ENCODE measurements around the gene GSE1.
A peak's percentile ranks its signal among the peaks of the same experiment; 100 is the strongest.

GSE1 gene

DNA sequence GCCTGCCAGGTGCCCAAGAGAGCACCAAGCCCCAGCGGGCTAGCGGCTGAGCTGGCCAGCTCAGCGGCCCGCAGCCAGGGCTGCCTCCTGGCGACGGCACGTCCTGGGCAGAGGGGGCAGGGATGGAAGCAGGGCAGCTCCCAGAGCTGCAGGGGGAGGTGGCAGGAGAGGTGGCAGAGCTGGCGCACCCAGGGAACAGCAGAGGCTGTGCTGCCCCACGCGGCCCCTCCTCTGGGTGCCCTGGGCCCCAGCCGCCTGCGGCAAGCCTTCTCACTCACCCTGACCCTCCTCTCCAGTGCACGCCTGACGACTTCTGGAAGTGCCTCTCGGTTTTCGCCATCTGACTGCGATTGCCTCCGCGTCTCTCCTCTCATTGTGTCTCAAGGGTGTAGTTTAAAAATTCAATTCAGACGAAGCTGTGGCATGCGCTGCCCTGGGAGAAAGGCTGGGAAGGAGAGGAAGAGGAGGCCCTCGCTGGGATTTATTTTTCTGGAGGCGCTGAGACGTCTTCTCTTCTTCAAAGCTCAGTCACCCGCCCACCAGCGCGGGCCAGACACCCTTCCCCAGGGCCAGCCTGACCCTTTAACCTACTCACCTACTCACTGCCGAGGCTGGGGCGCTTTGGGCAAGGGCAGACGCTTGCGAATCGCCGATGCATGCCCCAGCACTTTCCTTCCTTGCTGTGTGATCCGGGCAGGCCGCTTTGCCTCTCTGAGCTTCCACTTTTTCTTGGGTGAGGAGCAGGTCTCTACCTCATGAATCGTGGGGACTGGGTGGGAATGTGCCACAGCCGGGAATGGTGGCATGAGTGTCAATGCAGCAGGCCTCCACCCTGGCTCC, 24.9 kb downstream of the GSE1 start:
- 92% methylated on average over 37 of the region's 37 CpGs for WGBS
- no peak overlapping the region for H3K4me3 ChIP-seq (ENCODE audit: low read length)
- no peaks in the 10 kb centered on the region for H3K9me3 ChIP-seq (ENCODE audit: insufficient read depth, low read depth, low read length)
- peaks cover 21% of the 10 kb centered on the region; the same call in 1 of the 2 replicates for H3K36me3 ChIP-seq (ENCODE audit: insufficient read depth, low read length)
- no peaks in the 10 kb centered on the region for H3K4me1 ChIP-seq (ENCODE audit: insufficient read depth, low read length)
- no peak overlapping the region for H3K27ac ChIP-seq (ENCODE audit: low read depth, low read length)
- H3K27me3 ChIP-seq (ENCODE audit: insufficient read depth, low read length): no peaks in the 10 kb centered on the region
- no peak overlapping the region for H3K9ac ChIP-seq (ENCODE audit: low read depth, low read length)

DNA sequence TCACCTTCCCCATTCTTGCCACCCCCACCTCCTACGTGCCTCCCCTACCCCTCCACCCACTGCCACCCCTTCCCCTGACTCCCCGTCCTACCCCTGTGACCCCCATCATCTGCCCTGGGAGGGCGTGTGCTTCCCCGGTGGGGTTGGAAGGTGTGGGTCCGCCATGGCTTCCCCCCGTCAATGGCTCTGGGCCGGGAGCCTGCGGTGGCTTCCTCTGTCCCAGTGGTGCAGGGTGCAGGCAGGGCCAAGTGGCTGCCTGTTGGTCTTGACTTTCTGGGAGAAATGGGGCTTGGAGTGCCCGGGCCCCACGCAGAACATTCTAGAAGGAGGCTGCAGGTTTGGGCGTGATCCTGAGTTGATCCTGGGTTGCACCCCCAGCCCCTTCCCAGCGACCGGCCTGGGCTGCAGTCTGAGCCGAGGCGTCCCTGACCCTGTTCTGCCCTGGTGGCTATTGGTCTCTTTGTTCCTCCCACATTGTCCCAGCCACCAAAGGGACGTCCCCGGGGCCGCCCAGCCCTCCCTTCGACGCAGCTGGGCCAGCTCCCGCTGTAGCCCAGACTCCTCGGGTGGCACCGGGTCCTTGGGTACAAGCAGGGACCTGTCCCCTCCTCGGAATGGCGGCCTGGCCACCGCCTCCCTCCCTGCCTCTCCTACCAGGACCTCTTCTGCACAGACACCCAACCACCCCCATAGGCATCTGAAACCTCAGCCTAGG, 25.7 kb downstream of the GSE1 start:
- WGBS: 92% methylated on average over 26 of the region's 26 CpGs
- H3K4me3 ChIP-seq (ENCODE audit: low read length): no peak overlapping the region
- no peaks in the 10 kb centered on the region for H3K4me1 ChIP-seq (ENCODE audit: insufficient read depth, low read length)
- no peak overlapping the region for H3K27ac ChIP-seq (ENCODE audit: low read depth, low read length)
- peaks cover 24% of the 10 kb centered on the region; the same call in 1 of the 2 replicates for H3K36me3 ChIP-seq (ENCODE audit: insufficient read depth, low read length)
- H3K9ac ChIP-seq (ENCODE audit: low read depth, low read length): peak overlapping the region; percentile 8; the same call in 1 of the 2 replicates
- H3K27me3 ChIP-seq (ENCODE audit: insufficient read depth, low read length): no peaks in the 10 kb centered on the region
- no peaks in the 10 kb centered on the region for H3K9me3 ChIP-seq (ENCODE audit: insufficient read depth, low read depth, low read length)

GRCh38 chr16:85639529-85640253, 26.6 kb downstream of the GSE1 start:
- Histone ChIP-seq H3K9me3 (ENCODE audit: insufficient read depth, low read depth, low read length) (no peaks in the 10 kb centered on the region), H3K9ac (ENCODE audit: low read depth, low read length) (peak overlapping the region; percentile 8; the same call in 1 of the 2 replicates), H3K4me1 (ENCODE audit: insufficient read depth, low read length) (no peaks in the 10 kb centered on the region), H3K4me3 (ENCODE audit: low read length) (no peak overlapping the region), H3K36me3 (ENCODE audit: insufficient read depth, low read length) (peaks cover 22% of the 10 kb centered on the region; the same call in 1 of the 2 replicates), H3K27me3 (ENCODE audit: insufficient read depth, low read length) (no peaks in the 10 kb centered on the region), H3K27ac (ENCODE audit: low read depth, low read length) (no peak overlapping the region)
- WGBS: 95% methylated on average over 35 of the region's 35 CpGs

DNA sequence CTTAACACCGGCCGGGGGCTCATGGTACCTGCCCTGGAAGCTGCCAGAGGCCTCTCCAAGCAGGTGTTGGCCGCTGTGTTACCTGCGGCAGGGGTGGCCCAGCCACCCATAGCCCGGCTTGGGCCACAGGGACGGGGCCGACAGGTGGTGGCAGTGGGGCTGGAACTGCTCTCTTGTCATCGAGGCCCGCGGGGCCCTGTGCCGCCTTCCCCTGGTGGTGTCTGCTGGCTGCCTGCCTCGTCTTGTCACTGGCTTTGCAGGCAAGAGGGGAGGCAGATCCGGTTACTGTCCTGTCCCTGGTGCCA, 27.1 kb downstream of the GSE1 start:
- Histone ChIP-seq H3K27ac (ENCODE audit: low read depth, low read length) (no peak overlapping the region), H3K9me3 (ENCODE audit: insufficient read depth, low read depth, low read length) (no peaks in the 10 kb centered on the region), H3K27me3 (ENCODE audit: insufficient read depth, low read length) (no peaks in the 10 kb centered on the region), H3K4me1 (ENCODE audit: insufficient read depth, low read length) (no peaks in the 10 kb centered on the region), H3K36me3 (ENCODE audit: insufficient read depth, low read length) (peaks cover 22% of the 10 kb centered on the region; the same call in 1 of the 2 replicates), H3K9ac (ENCODE audit: low read depth, low read length) (no peak overlapping the region), H3K4me3 (ENCODE audit: low read length) (no peak overlapping the region)
- whole genome bisulfite sequencing: 95% methylated on average over 13 of the region's 13 CpGs

DNA sequence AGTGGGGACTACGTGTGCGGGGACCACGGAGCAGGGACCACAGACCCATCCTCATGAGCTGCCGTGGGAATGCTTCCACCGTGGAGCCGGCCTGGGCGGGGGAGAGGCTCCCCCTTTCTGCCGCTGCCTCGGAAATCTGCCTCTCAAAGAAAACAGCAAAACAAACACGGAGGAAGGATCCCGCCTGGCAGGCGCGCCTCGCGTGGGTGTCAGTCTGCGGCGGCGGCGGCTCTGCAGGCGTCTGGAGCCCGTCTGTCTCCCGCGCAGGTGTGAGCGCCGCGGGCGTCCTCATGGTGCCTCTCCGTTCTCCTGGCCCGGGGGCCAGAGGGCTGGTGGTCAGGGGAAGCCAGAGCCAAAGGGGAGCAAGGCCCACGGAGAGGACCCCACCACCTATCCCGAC, 27.5 kb downstream of the GSE1 start:
- H3K36me3 ChIP-seq (ENCODE audit: insufficient read depth, low read length): peaks cover 26% of the 10 kb centered on the region; the same call in 1 of the 2 replicates
- no peak overlapping the region for H3K9ac ChIP-seq (ENCODE audit: low read depth, low read length)
- H3K4me1 ChIP-seq (ENCODE audit: insufficient read depth, low read length): no peaks in the 10 kb centered on the region
- no peaks in the 10 kb centered on the region for H3K27me3 ChIP-seq (ENCODE audit: insufficient read depth, low read length)
- no peaks in the 10 kb centered on the region for H3K9me3 ChIP-seq (ENCODE audit: insufficient read depth, low read depth, low read length)
- no peak overlapping the region for H3K27ac ChIP-seq (ENCODE audit: low read depth, low read length)
- WGBS: 94% methylated on average over 31 of the region's 31 CpGs
- no peak overlapping the region for H3K4me3 ChIP-seq (ENCODE audit: low read length)

- Histone ChIP-seq H3K27ac (ENCODE audit: low read depth, low read length) (no peak overlapping the region), H3K4me3 (ENCODE audit: low read length) (no peak overlapping the region), H3K4me1 (ENCODE audit: insufficient read depth, low read length) (no peaks in the 10 kb centered on the region), H3K9ac (ENCODE audit: low read depth, low read length) (no peak overlapping the region), H3K27me3 (ENCODE audit: insufficient read depth, low read length) (no peaks in the 10 kb centered on the region), H3K9me3 (ENCODE audit: insufficient read depth, low read depth, low read length) (no peaks in the 10 kb centered on the region), H3K36me3 (ENCODE audit: insufficient read depth, low read length) (peaks cover 27% of the 10 kb centered on the region; the same call in 1 of the 2 replicates)
- 91% methylated on average over 24 of the region's 24 CpGs for WGBS
Measured at GRCh38 chr16:85641305-85641704, 28.2 kb downstream of the GSE1 start.

- 97% methylated on average over 12 of the region's 12 CpGs for WGBS
- peaks cover 27% of the 10 kb centered on the region; the same call in 1 of the 2 replicates for H3K36me3 ChIP-seq (ENCODE audit: insufficient read depth, low read length)
Measured at GRCh38 chr16:85641776-85642176, 28.7 kb downstream of the GSE1 start.

GRCh38 chr16:85642762-85643358, 29.7 kb downstream of the GSE1 start:
- Histone ChIP-seq H3K27ac (ENCODE audit: low read depth, low read length) (no peak overlapping the region), H3K27me3 (ENCODE audit: insufficient read depth, low read length) (no peaks in the 10 kb centered on the region), H3K4me1 (ENCODE audit: insufficient read depth, low read length) (no peaks in the 10 kb centered on the region), H3K9me3 (ENCODE audit: insufficient read depth, low read depth, low read length) (no peaks in the 10 kb centered on the region), H3K4me3 (ENCODE audit: low read length) (no peak overlapping the region), H3K36me3 (ENCODE audit: insufficient read depth, low read length) (peaks cover 27% of the 10 kb centered on the region; the same call in 1 of the 2 replicates), H3K9ac (ENCODE audit: low read depth, low read length) (no peak overlapping the region)
- 95% methylated on average over 32 of the region's 32 CpGs for WGBS

More at GRCh38 chr16:85641776-85642176, 28.7 kb downstream of the GSE1 start:
- no peak overlapping the region for H3K4me3 ChIP-seq (ENCODE audit: low read length)
- H3K27ac ChIP-seq (ENCODE audit: low read depth, low read length): no peak overlapping the region
- no peaks in the 10 kb centered on the region for H3K4me1 ChIP-seq (ENCODE audit: insufficient read depth, low read length)
- no peaks in the 10 kb centered on the region for H3K9me3 ChIP-seq (ENCODE audit: insufficient read depth, low read depth, low read length)
- no peaks in the 10 kb centered on the region for H3K27me3 ChIP-seq (ENCODE audit: insufficient read depth, low read length)
- H3K9ac ChIP-seq (ENCODE audit: low read depth, low read length): no peak overlapping the region

GRCh38 chr16:85643631-85644030, 30.5 kb downstream of the GSE1 start:
- WGBS: 96% methylated on average over 8 of the region's 8 CpGs
- no peak overlapping the region for H3K27ac ChIP-seq (ENCODE audit: low read depth, low read length)
- peaks cover 29% of the 10 kb centered on the region; the same call in 1 of the 2 replicates for H3K36me3 ChIP-seq (ENCODE audit: insufficient read depth, low read length)

DNA sequence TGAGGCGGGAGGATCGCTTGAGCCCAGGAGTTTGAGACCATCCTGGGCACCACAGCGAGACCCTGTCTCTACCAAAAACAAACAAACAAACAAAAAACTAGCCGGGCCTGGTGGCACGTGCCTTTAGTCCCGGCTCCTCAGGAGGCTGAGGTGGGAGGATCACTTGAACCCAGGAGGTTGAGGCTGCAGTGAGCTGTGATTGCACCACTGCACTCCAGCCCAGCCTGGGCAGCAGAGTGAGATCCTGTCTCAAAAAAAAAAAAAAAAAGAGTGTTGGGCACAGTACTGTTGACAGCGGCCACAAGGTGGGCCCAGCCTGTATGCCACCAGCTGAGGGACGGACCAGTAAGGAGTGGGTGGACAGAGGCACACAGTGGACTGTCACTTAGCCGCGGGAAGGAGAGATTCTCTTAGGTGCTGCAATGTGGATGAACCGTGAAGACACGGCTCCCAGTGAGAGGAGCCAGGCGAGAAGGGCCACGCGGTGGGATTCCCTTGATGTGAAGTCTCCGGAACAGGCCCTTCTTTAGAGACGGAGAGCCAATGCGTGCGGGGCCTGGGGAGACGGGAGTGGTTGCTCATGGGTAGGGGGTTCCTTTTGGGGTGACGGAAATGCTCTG, 31.1 kb downstream of the GSE1 start:
- no peaks in the 10 kb centered on the region for H3K27me3 ChIP-seq (ENCODE audit: insufficient read depth, low read length)
- no peaks in the 10 kb centered on the region for H3K4me1 ChIP-seq (ENCODE audit: insufficient read depth, low read length)
- H3K9ac ChIP-seq (ENCODE audit: low read depth, low read length): no peak overlapping the region
- H3K27ac ChIP-seq (ENCODE audit: low read depth, low read length): no peak overlapping the region
- H3K9me3 ChIP-seq (ENCODE audit: insufficient read depth, low read depth, low read length): no peaks in the 10 kb centered on the region
- 96% methylated on average over 21 of the region's 21 CpGs for WGBS
- H3K4me3 ChIP-seq (ENCODE audit: low read length): no peak overlapping the region
- peaks cover 33% of the 10 kb centered on the region; the same call in 1 of the 2 replicates for H3K36me3 ChIP-seq (ENCODE audit: insufficient read depth, low read length)

More at GRCh38 chr16:85643631-85644030, 30.5 kb downstream of the GSE1 start:
- H3K4me3 ChIP-seq (ENCODE audit: low read length): no peak overlapping the region
- no peaks in the 10 kb centered on the region for H3K4me1 ChIP-seq (ENCODE audit: insufficient read depth, low read length)
- no peak overlapping the region for H3K9ac ChIP-seq (ENCODE audit: low read depth, low read length)
- no peaks in the 10 kb centered on the region for H3K27me3 ChIP-seq (ENCODE audit: insufficient read depth, low read length)
- H3K9me3 ChIP-seq (ENCODE audit: insufficient read depth, low read depth, low read length): no peaks in the 10 kb centered on the region
